IPS-15b (cell line): ENCODE results near the gene DENND2A.
"Not testable (repeated sequence)": the region's sequence is repeated elsewhere in the genome, so short reads cannot be mapped to it uniquely, and the experiment has no call there.

ENCODE experiments used
- H3K27me3 ChIP-seq: one replicate; pipeline ENCODE4 v1.6.1; 2013; ENCODE audit warnings: low read length; ENCODE audit not compliant: control insufficient read depth, insufficient read depth
- H3K36me3 ChIP-seq: one replicate; pipeline ENCODE4 v1.6.1; 2013; ENCODE audit warnings: low read length; ENCODE audit not compliant: control insufficient read depth, insufficient read depth
- H3K4me1 ChIP-seq: one replicate; pipeline ENCODE4 v1.6.1; 2013; ENCODE audit warnings: mild to moderate bottlenecking, low read length; ENCODE audit not compliant: control insufficient read depth, insufficient read depth
- H3K4me3 ChIP-seq: one replicate; pipeline ENCODE4 v1.5.1; 2013; ENCODE audit warnings: low read depth, low read length
- H3K9ac ChIP-seq: one replicate; pipeline ENCODE4 v1.6.1; 2013; ENCODE audit warnings: low read depth, mild to moderate bottlenecking, low read length
- H3K9me3 ChIP-seq: one replicate; pipeline ENCODE4 v1.6.1; 2013; ENCODE audit warnings: mild to moderate bottlenecking, low read length; ENCODE audit not compliant: control insufficient read depth, insufficient read depth

The DENND2A gene

GRCh38 chr7:140521421-140521820 is 119.2 kb downstream of the DENND2A start:
- no peaks in the 10 kb centered on the region for H3K4me1 ChIP-seq
- H3K9ac ChIP-seq = no peak overlapping the region
- H3K4me3 ChIP-seq = no peak overlapping the region
- H3K36me3 ChIP-seq = no peaks in the 10 kb centered on the region
- H3K9me3 ChIP-seq = no peaks in the 10 kb centered on the region
- H3K27me3 ChIP-seq = no peaks in the 10 kb centered on the region

GRCh38 chr7:140519007-140519399 is 121.6 kb downstream of the DENND2A start:
- Histone ChIP-seq H3K9ac (no peak overlapping the region), H3K36me3 (no peaks in the 10 kb centered on the region), H3K4me1 (no peaks in the 10 kb centered on the region), H3K27me3 (no peaks in the 10 kb centered on the region), H3K9me3 (no peaks in the 10 kb centered on the region), H3K4me3 (no peak overlapping the region)

GRCh38 chr7:140518370-140519006 is 122.1 kb downstream of the DENND2A start:
- no peaks in the 10 kb centered on the region for H3K36me3 ChIP-seq
- no peak overlapping the region for H3K9ac ChIP-seq
- H3K9me3 ChIP-seq = no peaks in the 10 kb centered on the region
- H3K27me3 ChIP-seq = no peaks in the 10 kb centered on the region
- no peaks in the 10 kb centered on the region for H3K4me1 ChIP-seq
- no peak overlapping the region for H3K4me3 ChIP-seq

- Histone ChIP-seq H3K4me3 (no peak overlapping the region), H3K36me3 (no peaks in the 10 kb centered on the region), H3K27me3 (no peaks in the 10 kb centered on the region), H3K9ac (no peak overlapping the region), H3K4me1 (no peaks in the 10 kb centered on the region), H3K9me3 (no peaks in the 10 kb centered on the region)
Measured at GRCh38 chr7:140517546-140518369, 122.9 kb downstream of the DENND2A start.

GRCh38 chr7:140512317-140513000 is 128.2 kb downstream of the DENND2A start:
- H3K4me3 ChIP-seq = no peak overlapping the region
- H3K9me3 ChIP-seq = no peaks in the 10 kb centered on the region
- no peak overlapping the region for H3K9ac ChIP-seq
- H3K27me3 ChIP-seq = no peaks in the 10 kb centered on the region
- H3K36me3 ChIP-seq = no peaks in the 10 kb centered on the region
- H3K4me1 ChIP-seq = peaks cover 2% of the 10 kb centered on the region

GRCh38 chr7:140509789-140510188 is 130.8 kb downstream of the DENND2A start:
- Histone ChIP-seq H3K27me3 (no peaks in the 10 kb centered on the region), H3K4me1 (peaks cover 13% of the 10 kb centered on the region), H3K36me3 (no peaks in the 10 kb centered on the region), H3K9ac (no peak overlapping the region), H3K9me3 (no peaks in the 10 kb centered on the region), H3K4me3 (no peak overlapping the region)

GRCh38 chr7:140507556-140507955 is 133.1 kb downstream of the DENND2A start:
- not testable (repeated sequence) for H3K9ac ChIP-seq, H3K36me3 ChIP-seq, H3K9me3 ChIP-seq, H3K4me3 ChIP-seq, H3K27me3 ChIP-seq
- H3K4me1 ChIP-seq = peaks cover 13% of the 10 kb centered on the region

GRCh38 chr7:140506788-140507464 is 133.7 kb downstream of the DENND2A start:
- no peaks in the 10 kb centered on the region for H3K27me3 ChIP-seq
- H3K36me3 ChIP-seq = no peaks in the 10 kb centered on the region
- peaks cover 13% of the 10 kb centered on the region for H3K4me1 ChIP-seq
- H3K9ac ChIP-seq = no peak overlapping the region
- no peaks in the 10 kb centered on the region for H3K9me3 ChIP-seq
- no peak overlapping the region for H3K4me3 ChIP-seq

- no peak overlapping the region for H3K4me3 ChIP-seq
- H3K9me3 ChIP-seq = no peaks in the 10 kb centered on the region
- H3K9ac ChIP-seq = no peak overlapping the region
- H3K36me3 ChIP-seq = no peaks in the 10 kb centered on the region
- H3K4me1 ChIP-seq = peaks cover 7% of the 10 kb centered on the region
- no peaks in the 10 kb centered on the region for H3K27me3 ChIP-seq
Measured at GRCh38 chr7:140501966-140502365, 138.6 kb downstream of the DENND2A start.

- not testable (repeated sequence) for H3K27me3 ChIP-seq, H3K9ac ChIP-seq, H3K4me3 ChIP-seq, H3K36me3 ChIP-seq, H3K4me1 ChIP-seq, H3K9me3 ChIP-seq
Measured at GRCh38 chr7:140497807-140498206, 142.8 kb downstream of the DENND2A start.

GRCh38 chr7:140497241-140497769 is 143.3 kb downstream of the DENND2A start:
- no peak overlapping the region for H3K9ac ChIP-seq
- H3K4me1 ChIP-seq = no peaks in the 10 kb centered on the region
- no peaks in the 10 kb centered on the region for H3K9me3 ChIP-seq
- H3K36me3 ChIP-seq = no peaks in the 10 kb centered on the region
- no peaks in the 10 kb centered on the region for H3K27me3 ChIP-seq
- H3K4me3 ChIP-seq = no peak overlapping the region
